Renal cortical epithelial cell (primary cell): ENCODE data around the gene OR1L8. TPM values are rescaled to one million over a fixed set of nuclear protein-coding genes. Genes with fewer than 3 reads are reported as not detected.

Experiments used
- total RNA-seq: library from RNA; depleted of rRNA; stranded (reverse); fragments of >200 nt; gene quantifications from 2 replicates; pipeline ENCODE4 v1.2.3, GENCODE V29; 2014

OR1L8 gene
- total RNA-seq, 1 donor from 2014 or later: not detected

Other genes starting within 250 kb of the OR1L8 start
- 1.9 and 2.4 TPM in 2 replicates for gene PTGS1, start 212.4 kb downstream of the OR1L8 start, total RNA-seq
- gene OR1J1, start 105.5 kb downstream of the OR1L8 start, total RNA-seq: not detected in 2 replicates
- gene OR1J2, start 72.6 kb downstream of the OR1L8 start, total RNA-seq: not detected in 2 replicates
- not detected in 2 replicates for gene OR1J4, start 64.2 kb downstream of the OR1L8 start, total RNA-seq
- gene OR1N1, start 56.1 kb downstream of the OR1L8 start, total RNA-seq: not detected in 2 replicates
- gene OR1N2, start 30.3 kb downstream of the OR1L8 start, total RNA-seq: not detected in 2 replicates
- not detected in 2 replicates for gene OR1Q1, start 31.4 kb upstream of the OR1L8 start, total RNA-seq
- not detected in 2 replicates for gene OR1B1, start 74.2 kb upstream of the OR1L8 start, total RNA-seq
- not detected in 2 replicates for gene OR1L1, start 78.3 kb upstream of the OR1L8 start, total RNA-seq
- not detected in 2 replicates for gene OR1L3, start 91.7 kb upstream of the OR1L8 start, total RNA-seq
- not detected in 2 replicates for gene OR1L4, start 140.6 kb upstream of the OR1L8 start, total RNA-seq
- not detected in 2 replicates for gene OR1L6, start 158.9 kb upstream of the OR1L8 start, total RNA-seq
- gene OR5C1, start 205.5 kb upstream of the OR1L8 start, total RNA-seq: not detected in 2 replicates
- gene OR1K1, start 216.7 kb upstream of the OR1L8 start, total RNA-seq: not detected in 2 replicates
- 51.9 and 53.7 TPM in 2 replicates for gene PDCL, start 245.2 kb upstream of the OR1L8 start, total RNA-seq